Breast epithelium (tissue), 4 donors: Measurements from ENCODE around the gene SNAPIN. TPM values are rescaled to one million over a fixed set of nuclear protein-coding genes. Genes with fewer than 3 reads are reported as not detected.
A peak's percentile ranks its signal among the peaks of the same experiment; 100 is the strongest.

Experiments
- DNase-seq, 2 donors: peaks; one replicate each; pipeline ENCODE4 v3.0.0-alpha.2; 2019; ENCODE audit warnings: low spot score in 2 of 2
- H3K27ac ChIP-seq, 2 donors: fragments of 200-600 bp; sonication (generic) in 1 of 2; one replicate each; pipeline ENCODE4 v1.5.1; 2016 to 2019; ENCODE audit warnings: mild to moderate bottlenecking in 1 of 2
- H3K27me3 ChIP-seq, 2 donors: fragments of 200-600 bp; sonication (generic) in 1 of 2; one replicate each; pipeline versions ENCODE4 v1.5.1 to v1.6.0; 2017 to 2019; ENCODE audit warnings: control low read depth in 1 of 2, mild to moderate bottlenecking in 1 of 2
- H3K36me3 ChIP-seq: fragments of 200-600 bp; one replicate; pipeline ENCODE4 v1.5.1; 2019
- H3K4me1 ChIP-seq, 2 donors: fragments of 200-600 bp; sonication (generic); one replicate each; pipeline ENCODE4 v1.5.1; 2016 to 2019; ENCODE audit warnings: control low read depth in 1 of 2
- H3K4me3 ChIP-seq, 3 donors: fragments of 200-600 bp; sonication (generic); 1 replicate in 2 of 3; 2 replicates in 1 of 3; pipeline ENCODE4 v1.5.1; 2016 to 2019; ENCODE audit warnings: mild to moderate bottlenecking in 3 of 3, moderate library complexity in 2 of 3
- H3K9me3 ChIP-seq, 2 donors: fragments of 200-600 bp; sonication (generic) in 1 of 2; one replicate each; pipeline ENCODE4 v1.5.1; 2016 to 2019; ENCODE audit warnings: control low read depth in 1 of 2
- POLR2A ChIP-seq: fragments of 450-650 bp; IDR thresholded peaks from one replicate; pipeline ENCODE4 v1.6.1; 2016; ENCODE audit warnings: antibody characterized with exemption, mild to moderate bottlenecking, moderate library complexity
- POLR2AphosphoS5 ChIP-seq, 3 donors: sonication (generic); formaldehyde crosslinking; IDR thresholded peaks; one replicate each; pipeline ENCODE4 v1.6.1; 2017; ENCODE audit warnings: antibody characterized with exemption in 3 of 3
- intact Hi-C: fragments of 100-400 bp; cut with DNase I; formaldehyde crosslinking; loops from one replicate; pipeline ENCODE4 v1.15.1; 2023; ENCODE audit warnings: low total_unique reads
- total RNA-seq, 3 donors: library from RNA; depleted of rRNA; stranded (reverse); fragments of >200 nt; gene quantifications; one replicate each; pipeline ENCODE4 v1.1.0, GENCODE V29; 2016
- TF ChIP-seq, protein P1 (sequence below), 3 donors: fragments of 450-650 bp; IDR thresholded peaks; one replicate each; pipeline ENCODE4 v1.5.1; 2016 to 2017; ENCODE audit warnings: antibody characterized with exemption in 3 of 3, mild to moderate bottlenecking in 3 of 3, moderate library complexity in 3 of 3

SNAPIN gene
- total RNA-seq, 3 donors from 2014 or later: 43.3 to 70.7 (median 54.2) TPM

DNA sequence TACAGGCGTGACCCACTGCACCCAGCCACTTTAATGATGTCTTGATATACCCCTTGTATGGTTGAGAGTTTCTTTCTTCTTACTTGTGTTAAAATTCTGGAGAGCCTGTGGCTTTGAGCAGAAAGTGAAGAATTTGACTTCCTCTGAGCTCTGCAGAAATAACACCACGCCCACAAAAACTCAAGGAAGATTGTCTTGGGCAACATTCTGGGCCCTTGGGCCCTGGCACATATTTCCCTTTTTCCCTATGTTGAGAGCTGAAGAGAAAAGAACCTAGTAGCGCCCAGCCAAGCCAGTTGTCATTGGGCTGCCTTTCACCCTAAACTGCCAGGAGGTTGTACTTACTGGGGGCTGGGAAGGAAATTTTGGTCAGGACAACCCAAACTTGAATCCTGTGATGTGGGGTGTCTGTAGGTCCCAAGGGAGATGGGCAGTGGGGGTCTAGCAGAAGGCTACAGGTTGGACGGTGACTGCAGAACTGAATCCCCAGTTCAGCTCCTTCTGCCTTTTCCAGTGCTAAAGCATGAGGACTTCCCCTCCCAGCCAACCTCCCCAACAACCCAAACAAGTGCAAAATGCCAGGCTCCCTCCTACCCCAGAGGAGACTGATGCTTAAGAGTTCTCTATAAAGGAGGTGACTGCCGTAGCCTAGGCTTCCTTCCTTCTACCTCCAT, 11.7 kb upstream of the SNAPIN start:
- no peak overlapping the region for H3K4me3 ChIP-seq
- H3K27me3 ChIP-seq: no peaks in the 10 kb centered on the region
- peaks cover 0 to 7% of the 10 kb centered on the region in 2 donors for H3K4me1 ChIP-seq
- peak overlapping the region; percentile 66 to 69 for H3K27ac ChIP-seq
- intact Hi-C loops: no loop called here
- H3K36me3 ChIP-seq: no peaks in the 10 kb centered on the region
- TF ChIP-seq POLR2A (no peak), POLR2AphosphoS5 (IDR thresholded peaks at IDR 0.05) (no peak)
- TF ChIP-seq, protein P1, sequence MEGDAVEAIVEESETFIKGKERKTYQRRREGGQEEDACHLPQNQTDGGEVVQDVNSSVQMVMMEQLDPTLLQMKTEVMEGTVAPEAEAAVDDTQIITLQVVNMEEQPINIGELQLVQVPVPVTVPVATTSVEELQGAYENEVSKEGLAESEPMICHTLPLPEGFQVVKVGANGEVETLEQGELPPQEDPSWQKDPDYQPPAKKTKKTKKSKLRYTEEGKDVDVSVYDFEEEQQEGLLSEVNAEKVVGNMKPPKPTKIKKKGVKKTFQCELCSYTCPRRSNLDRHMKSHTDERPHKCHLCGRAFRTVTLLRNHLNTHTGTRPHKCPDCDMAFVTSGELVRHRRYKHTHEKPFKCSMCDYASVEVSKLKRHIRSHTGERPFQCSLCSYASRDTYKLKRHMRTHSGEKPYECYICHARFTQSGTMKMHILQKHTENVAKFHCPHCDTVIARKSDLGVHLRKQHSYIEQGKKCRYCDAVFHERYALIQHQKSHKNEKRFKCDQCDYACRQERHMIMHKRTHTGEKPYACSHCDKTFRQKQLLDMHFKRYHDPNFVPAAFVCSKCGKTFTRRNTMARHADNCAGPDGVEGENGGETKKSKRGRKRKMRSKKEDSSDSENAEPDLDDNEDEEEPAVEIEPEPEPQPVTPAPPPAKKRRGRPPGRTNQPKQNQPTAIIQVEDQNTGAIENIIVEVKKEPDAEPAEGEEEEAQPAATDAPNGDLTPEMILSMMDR (IDR thresholded peaks at IDR 0.05): no peak
- no peak for DNase-seq
- H3K9me3 ChIP-seq: no peaks in the 10 kb centered on the region

DNA sequence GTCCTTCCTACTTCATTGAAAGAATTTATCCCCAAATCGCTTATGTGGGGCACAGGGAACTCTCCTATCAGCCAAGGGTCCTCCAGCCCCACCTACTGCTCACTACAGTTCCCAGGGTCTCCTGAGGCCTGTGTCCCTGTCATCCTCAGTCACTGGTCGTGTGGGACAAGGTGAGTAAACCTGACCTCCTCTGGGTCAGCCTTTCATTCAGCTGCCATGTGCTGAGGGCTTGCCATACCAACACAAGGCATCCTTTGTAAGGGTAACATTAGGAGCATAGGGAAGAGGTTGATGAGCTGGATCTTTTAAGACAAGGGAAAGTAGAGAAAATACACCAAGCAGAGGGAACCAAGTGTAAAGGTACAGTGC, 11.2 kb upstream of the SNAPIN start:
- TF ChIP-seq, protein P1 (IDR thresholded peaks at IDR 0.05): no peak
- no peak for TF ChIP-seq POLR2A
- no peak for TF ChIP-seq POLR2AphosphoS5 (IDR thresholded peaks at IDR 0.05)
- intact Hi-C loops: no loop called here
- no peak for DNase-seq
- no peaks in the 10 kb centered on the region for H3K36me3 ChIP-seq
- H3K4me3 ChIP-seq: no peak overlapping the region
- peaks cover 0 to 7% of the 10 kb centered on the region in 2 donors for H3K4me1 ChIP-seq
- peak overlapping the region; percentile 66 to 69 for H3K27ac ChIP-seq
- no peaks in the 10 kb centered on the region for H3K9me3 ChIP-seq
- no peaks in the 10 kb centered on the region for H3K27me3 ChIP-seq

DNA sequence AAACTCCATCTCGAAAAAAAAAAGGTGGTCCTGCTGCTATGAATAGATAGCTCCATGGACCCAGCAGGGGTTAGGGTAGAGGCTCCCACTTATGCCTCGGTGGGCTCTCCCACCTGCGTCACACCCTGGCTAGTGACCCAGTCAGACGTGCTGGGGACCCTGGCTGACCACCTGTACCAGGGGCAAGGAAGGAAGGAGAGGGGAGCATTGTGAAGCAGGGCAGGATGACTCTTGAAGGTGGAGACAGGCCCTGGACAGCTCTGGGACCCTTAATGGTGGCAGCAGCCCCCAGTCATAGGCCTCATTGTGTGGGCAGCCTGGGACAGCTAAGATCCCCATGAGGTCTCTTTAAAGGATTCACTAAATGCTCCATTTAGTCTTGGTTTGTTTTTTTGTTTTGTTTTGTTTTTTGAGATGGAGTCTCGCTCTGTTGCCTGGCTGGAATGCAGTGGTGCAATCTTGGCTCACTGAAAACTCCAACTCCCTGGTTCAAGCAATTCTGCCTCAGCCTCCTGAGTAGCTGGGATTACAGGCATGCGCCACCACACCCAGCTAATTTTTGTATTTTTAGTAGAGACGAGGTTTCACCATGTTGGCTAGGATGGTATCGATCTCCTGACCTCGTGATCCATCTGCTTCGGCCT, 10.4 kb upstream of the SNAPIN start:
- no peaks in the 10 kb centered on the region for H3K36me3 ChIP-seq
- no peak overlapping the region for H3K4me3 ChIP-seq
- intact Hi-C loops: no loop called here
- TF ChIP-seq, protein P1 (IDR thresholded peaks at IDR 0.05): no peak
- TF ChIP-seq POLR2A: no peak
- TF ChIP-seq POLR2AphosphoS5 (IDR thresholded peaks at IDR 0.05): no peak
- H3K4me1 ChIP-seq: peaks cover 0 to 7% of the 10 kb centered on the region in 2 donors
- peak overlapping the region; percentile 64 to 69 for H3K27ac ChIP-seq
- no peaks in the 10 kb centered on the region for H3K9me3 ChIP-seq
- no peaks in the 10 kb centered on the region for H3K27me3 ChIP-seq
- no peak for DNase-seq

DNA sequence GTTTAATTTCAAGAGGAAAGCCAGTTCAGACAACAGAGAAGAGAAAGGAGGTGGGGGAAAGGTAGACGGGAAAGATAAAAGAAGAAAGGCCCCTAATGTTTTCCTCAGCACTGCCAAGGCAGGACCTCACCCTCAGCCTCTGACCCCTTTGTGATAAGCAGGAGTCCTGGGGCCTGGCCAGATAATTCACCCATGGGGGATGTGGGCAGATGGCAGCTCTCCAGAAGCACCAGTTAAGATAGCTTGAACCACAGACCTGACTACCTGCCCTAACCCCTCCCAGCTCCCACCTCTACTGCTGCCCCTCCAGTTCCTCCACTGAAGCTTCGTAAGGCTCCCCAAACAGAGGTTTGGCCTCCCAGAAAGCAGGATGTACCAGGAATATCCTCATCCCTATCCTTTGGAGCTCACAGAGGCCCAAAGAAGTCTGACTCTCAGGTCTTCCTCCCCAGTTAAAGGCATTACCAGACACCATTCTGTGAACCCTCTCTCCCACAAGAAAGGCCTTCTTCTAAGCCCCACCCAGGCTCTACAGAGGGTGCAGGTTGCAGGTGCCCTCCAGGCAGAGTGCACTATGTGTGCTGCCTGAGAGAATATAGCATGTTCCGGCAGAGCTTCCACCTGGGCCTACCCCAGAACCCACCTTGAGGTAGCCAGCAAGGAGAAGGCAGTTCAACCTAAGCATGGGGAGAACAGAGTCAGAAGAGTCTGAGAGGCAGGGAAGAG, 9.2 kb upstream of the SNAPIN start:
- Histone ChIP-seq H3K27ac (peak overlapping the region; percentile 59 to 69), H3K4me1 (peaks cover 0 to 7% of the 10 kb centered on the region in 2 donors), H3K27me3 (no peaks in the 10 kb centered on the region), H3K4me3 (no peak overlapping the region), H3K36me3 (no peaks in the 10 kb centered on the region), H3K9me3 (no peaks in the 10 kb centered on the region)
- no peak for DNase-seq
- TF ChIP-seq, protein P1 (IDR thresholded peaks at IDR 0.05): no peak
- no peak for TF ChIP-seq POLR2A
- TF ChIP-seq POLR2AphosphoS5 (IDR thresholded peaks at IDR 0.05): no peak
- intact Hi-C loops: no loop called here

DNA sequence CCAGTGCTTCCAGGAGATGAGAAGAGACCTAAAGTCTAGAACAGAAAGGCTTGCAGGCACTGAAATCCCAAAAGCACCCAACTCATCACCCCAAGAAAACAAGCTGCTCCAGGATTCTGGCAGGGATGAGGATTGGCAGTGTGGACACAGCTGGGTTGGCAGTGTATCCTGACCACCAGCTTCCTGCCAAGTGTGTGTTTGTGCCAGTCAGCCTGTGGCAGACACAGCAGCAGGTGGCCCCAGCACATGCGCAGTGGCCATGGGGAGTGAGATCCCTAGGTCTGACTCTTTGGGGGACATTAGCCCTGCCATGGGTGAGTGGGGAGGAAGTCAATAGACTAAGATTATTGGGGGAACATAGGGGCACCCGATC, 8.7 kb upstream of the SNAPIN start:
- Histone ChIP-seq H3K36me3 (no peaks in the 10 kb centered on the region), H3K9me3 (no peaks in the 10 kb centered on the region), H3K4me3 (no peak overlapping the region), H3K27ac (peak overlapping the region; percentile 59 to 69), H3K4me1 (peaks cover 0 to 7% of the 10 kb centered on the region in 2 donors), H3K27me3 (no peaks in the 10 kb centered on the region)
- DNase-seq: peak; percentile 88 to 89
- intact Hi-C loops: no loop called here
- no peak for TF ChIP-seq POLR2A
- peak in 1 of 3 donors; percentile 32 for TF ChIP-seq POLR2AphosphoS5 (IDR thresholded peaks at IDR 0.05)
